Measurements from ENCODE around the gene ZNF76. TPM values are rescaled to one million over a fixed set of nuclear protein-coding genes. Genes with fewer than 3 reads are reported as not detected.

Gene ZNF76
- total and polyA plus RNA-seq, 2 of the 13 experiments (the other 11 are each of a cell fraction or from before 2014, with no cell fraction given), result 13.2 to 26.4 TPM

GRCh38 chr6:35309611-35310264, 50.2 kb downstream of the ZNF76 start:
- no peaks in the 10 kb centered on the region for H3K79me2 ChIP-seq (ENCODE audit: insufficient read depth, low read length)
- H3K4me3 ChIP-seq (replicated peaks in 1 of 3; ENCODE audit: insufficient read depth in 1 of 3, low read depth in 2 of 3, low read length in 3 of 3), result no peak overlapping the region
- intact Hi-C loops (cut with micrococcal nuclease; ENCODE audit: unreplicated experiment) (no loop called here), in situ Hi-C loops (cut with HindIII; ENCODE audit: extremely low pct_ligation_motif_present, low pct_unique_long_range_greater_than_20kb) (loop anchor here (10.0 kb wide), 1 partner anchor 425 kb away; the partner anchor contains the start of gene ARMC12)
- no peaks in the 10 kb centered on the region for H3K4me1 ChIP-seq (ENCODE audit: insufficient read depth, low read length)
- H3K27me3 ChIP-seq (ENCODE audit: control insufficient read depth in 1 of 2, insufficient read depth in 2 of 2, low read length in 2 of 2), result no peaks in the 10 kb centered on the region
- H3K9me3 ChIP-seq (ENCODE audit: low read length), result no peaks in the 10 kb centered on the region
- no peaks in the 10 kb centered on the region for H3K36me3 ChIP-seq (replicated peaks in 1 of 2; ENCODE audit: control insufficient read depth in 1 of 2, insufficient read depth in 2 of 2, low read length in 2 of 2)
- DNase-seq (ENCODE audit: low spot score) (no peak), FAIRE-seq (no peak), ATAC-seq (no peak)
- CTCF ChIA-PET (ENCODE audit: low intra/inter-chr PET ratio, low total read pairs), result no interaction called here
- H3K4me2 ChIP-seq (ENCODE audit: low read depth, low read length), result no peak overlapping the region
- no TSS peak for BruUV-seq (replicated peaks)
- no peaks in the 10 kb centered on the region for H4K20me1 ChIP-seq (ENCODE audit: insufficient read depth, low read length)
- TF ChIP-seq, protein P1, sequence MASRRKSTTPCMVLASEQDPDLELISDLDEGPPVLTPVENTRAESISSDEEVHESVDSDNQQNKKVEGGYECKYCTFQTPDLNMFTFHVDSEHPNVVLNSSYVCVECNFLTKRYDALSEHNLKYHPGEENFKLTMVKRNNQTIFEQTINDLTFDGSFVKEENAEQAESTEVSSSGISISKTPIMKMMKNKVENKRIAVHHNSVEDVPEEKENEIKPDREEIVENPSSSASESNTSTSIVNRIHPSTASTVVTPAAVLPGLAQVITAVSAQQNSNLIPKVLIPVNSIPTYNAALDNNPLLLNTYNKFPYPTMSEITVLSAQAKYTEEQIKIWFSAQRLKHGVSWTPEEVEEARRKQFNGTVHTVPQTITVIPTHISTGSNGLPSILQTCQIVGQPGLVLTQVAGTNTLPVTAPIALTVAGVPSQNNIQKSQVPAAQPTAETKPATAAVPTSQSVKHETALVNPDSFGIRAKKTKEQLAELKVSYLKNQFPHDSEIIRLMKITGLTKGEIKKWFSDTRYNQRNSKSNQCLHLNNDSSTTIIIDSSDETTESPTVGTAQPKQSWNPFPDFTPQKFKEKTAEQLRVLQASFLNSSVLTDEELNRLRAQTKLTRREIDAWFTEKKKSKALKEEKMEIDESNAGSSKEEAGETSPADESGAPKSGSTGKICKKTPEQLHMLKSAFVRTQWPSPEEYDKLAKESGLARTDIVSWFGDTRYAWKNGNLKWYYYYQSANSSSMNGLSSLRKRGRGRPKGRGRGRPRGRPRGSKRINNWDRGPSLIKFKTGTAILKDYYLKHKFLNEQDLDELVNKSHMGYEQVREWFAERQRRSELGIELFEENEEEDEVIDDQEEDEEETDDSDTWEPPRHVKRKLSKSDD (CRISPR knock-in tag; IDR thresholded peaks at IDR 0.05; ENCODE audit: low read depth), result no peak
- TF ChIP-seq ZNF101 (CRISPR knock-in tag; IDR thresholded peaks at IDR 0.05; ENCODE audit: borderline replicate concordance, low read depth) (no peak), AKNA (CRISPR knock-in tag; IDR thresholded peaks at IDR 0.05; ENCODE audit: borderline replicate concordance) (no peak), KLF12 (CRISPR knock-in tag; IDR thresholded peaks at IDR 0.05; ENCODE audit: borderline replicate concordance) (no peak), ZBED4 (CRISPR knock-in tag; IDR thresholded peaks at IDR 0.05; ENCODE audit: borderline replicate concordance) (no peak), FOSL2 (CRISPR knock-in tag; IDR thresholded peaks at IDR 0.05) (no peak), SNAI1 (CRISPR knock-in tag; IDR thresholded peaks at IDR 0.05; ENCODE audit: borderline replicate concordance) (no peak), HMG20A (CRISPR knock-in tag; IDR thresholded peaks at IDR 0.05; ENCODE audit: borderline replicate concordance) (no peak), PHB2 (IDR thresholded peaks at IDR 0.05; ENCODE audit: partially characterized antibody) (no peak)
- TF ChIP-seq, protein P2, sequence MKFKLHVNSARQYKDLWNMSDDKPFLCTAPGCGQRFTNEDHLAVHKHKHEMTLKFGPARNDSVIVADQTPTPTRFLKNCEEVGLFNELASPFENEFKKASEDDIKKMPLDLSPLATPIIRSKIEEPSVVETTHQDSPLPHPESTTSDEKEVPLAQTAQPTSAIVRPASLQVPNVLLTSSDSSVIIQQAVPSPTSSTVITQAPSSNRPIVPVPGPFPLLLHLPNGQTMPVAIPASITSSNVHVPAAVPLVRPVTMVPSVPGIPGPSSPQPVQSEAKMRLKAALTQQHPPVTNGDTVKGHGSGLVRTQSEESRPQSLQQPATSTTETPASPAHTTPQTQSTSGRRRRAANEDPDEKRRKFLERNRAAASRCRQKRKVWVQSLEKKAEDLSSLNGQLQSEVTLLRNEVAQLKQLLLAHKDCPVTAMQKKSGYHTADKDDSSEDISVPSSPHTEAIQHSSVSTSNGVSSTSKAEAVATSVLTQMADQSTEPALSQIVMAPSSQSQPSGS (CRISPR knock-in tag; IDR thresholded peaks at IDR 0.05), result no peak
- H2AFZ ChIP-seq (ENCODE audit: low read length), result no peak overlapping the region
- POLR2A ChIA-PET, result no interaction called here
- WGBS (ENCODE audit: low lambda C conversion rate), result 76% methylated on average over 5 of the region's 9 CpGs
- H3K9ac ChIP-seq (ENCODE audit: insufficient read depth, low read depth, low read length), result no peak overlapping the region
- H3K27ac ChIP-seq (ENCODE audit: extremely low read length, insufficient read depth, low read length), result no peak overlapping the region
